Measurements from ENCODE around the gene DCTN2.

GRCh38 chr12:57485695-57486094 lies 61.3 kb downstream of the DCTN2 start:
- TF ChIP-seq SUZ12 (IDR thresholded peaks at IDR 0.05; ENCODE audit: extremely low read depth, insufficient read depth, insufficient read length) = no peak
- no peak for TF ChIP-seq ZNF274 (IDR thresholded peaks at IDR 0.05; ENCODE audit: low read depth, low read length)
- no peak for TF ChIP-seq YY1 (IDR thresholded peaks at IDR 0.05; ENCODE audit: insufficient read depth, insufficient read length)
